ENCODE data around the gene COX7A2. TPM values are rescaled to one million over a fixed set of nuclear protein-coding genes. Genes with fewer than 3 reads are reported as not detected.
A peak's percentile ranks its signal among the peaks of the same experiment; 100 is the strongest.

Gene COX7A2
- total and polyA plus RNA-seq, 10 of the 15 experiments (the other 5 are each of a cell fraction or from before 2014, with no cell fraction given) = 199 to 1,834 (median 576) TPM

DNA sequence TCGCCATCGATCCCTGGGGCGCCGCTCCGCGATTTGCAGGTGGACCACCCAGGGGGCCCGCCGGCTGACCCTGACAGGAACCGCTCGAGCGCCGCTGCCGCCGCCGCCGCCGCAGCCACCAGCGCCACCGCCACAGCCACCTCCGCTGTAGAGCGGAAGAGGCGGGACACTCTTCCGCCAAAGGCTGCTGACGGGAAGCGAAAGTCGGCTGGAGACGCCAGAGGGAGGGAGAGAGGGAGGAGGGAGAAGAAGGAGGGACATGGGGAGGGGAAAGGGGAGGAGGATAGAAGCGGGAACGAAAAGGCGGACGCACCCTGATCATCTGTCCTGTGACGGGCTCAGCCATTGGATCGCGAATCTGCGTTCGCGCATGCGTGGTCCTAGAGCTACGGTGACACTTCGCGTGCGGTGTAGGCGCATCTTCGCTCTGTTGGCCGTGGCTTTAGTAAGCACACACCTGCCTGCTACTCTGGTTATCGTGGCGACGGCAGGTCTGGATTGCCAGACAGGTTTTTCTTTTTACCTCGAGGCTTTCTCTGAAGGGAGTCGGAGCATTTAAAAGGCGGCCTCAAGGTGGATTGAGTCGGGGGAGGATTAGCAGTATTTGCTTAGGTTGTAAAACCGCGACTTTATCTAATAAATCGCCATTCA, 41.2 kb upstream of the COX7A2 start, which contains the start of gene TMEM30A (continued):
- TF ChIP-seq, protein P1, sequence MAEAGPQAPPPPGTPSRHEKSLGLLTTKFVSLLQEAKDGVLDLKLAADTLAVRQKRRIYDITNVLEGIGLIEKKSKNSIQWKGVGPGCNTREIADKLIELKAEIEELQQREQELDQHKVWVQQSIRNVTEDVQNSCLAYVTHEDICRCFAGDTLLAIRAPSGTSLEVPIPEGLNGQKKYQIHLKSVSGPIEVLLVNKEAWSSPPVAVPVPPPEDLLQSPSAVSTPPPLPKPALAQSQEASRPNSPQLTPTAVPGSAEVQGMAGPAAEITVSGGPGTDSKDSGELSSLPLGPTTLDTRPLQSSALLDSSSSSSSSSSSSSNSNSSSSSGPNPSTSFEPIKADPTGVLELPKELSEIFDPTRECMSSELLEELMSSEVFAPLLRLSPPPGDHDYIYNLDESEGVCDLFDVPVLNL (IDR thresholded peaks at IDR 0.05; ENCODE audit: low read depth, low read length) = no peak
- TF ChIP-seq CBX5 (IDR thresholded peaks at IDR 0.05; ENCODE audit: low read depth) (0 out of 2 replicates have a peak, but pooled peaks have one; percentile 24), POLR2A (IDR thresholded peaks at IDR 0.05; ENCODE audit: low read depth, low read length) (peak; percentile 96), NR2C1 (IDR thresholded peaks at IDR 0.05) (no peak), ZSCAN29 (IDR thresholded peaks at IDR 0.05) (no peak; the same call in 1 of the 2 replicates), LARP7 (IDR thresholded peaks at IDR 0.05) (peak; percentile 98), FOXM1 (IDR thresholded peaks at IDR 0.05; ENCODE audit: low read depth, low read length) (peak; percentile 28; the same call in 1 of the 2 replicates), EP300 (IDR thresholded peaks at IDR 0.05; ENCODE audit: borderline replicate concordance in 1 of 2, control insufficient read depth in 1 of 2, low read depth in 2 of 2, low read length in 2 of 2) (peak in 1 of 2 experiments; percentile 71; a peak in 1 of 4 replicates), CHD4 (IDR thresholded peaks at IDR 0.05) (no peak), MEF2A (IDR thresholded peaks at IDR 0.05; ENCODE audit: insufficient read depth, low read depth, low read length) (no peak), CEBPB (IDR thresholded peaks at IDR 0.05; ENCODE audit: borderline replicate concordance in 1 of 2, low read depth in 2 of 2, low read length in 2 of 2) (no peak), SUZ12 (IDR thresholded peaks at IDR 0.05; ENCODE audit: unreplicated experiment) (no peak), EED (IDR thresholded peaks at IDR 0.05; ENCODE audit: low read depth) (peak; percentile 100), RFX5 (IDR thresholded peaks at IDR 0.05; ENCODE audit: low read depth, low read length) (no peak), RAD51 (IDR thresholded peaks at IDR 0.05) (peak; percentile 89), PML (IDR thresholded peaks at IDR 0.05; ENCODE audit: low read length) (peak; percentile 97), CREB1 (IDR thresholded peaks at IDR 0.05; ENCODE audit: low read depth) (peak; percentile 54; the same call in 1 of the 2 replicates), FOXK2 (IDR thresholded peaks at IDR 0.05) (no peak), RELA (IDR thresholded peaks at IDR 0.05; ENCODE audit: borderline replicate concordance, partially characterized antibody) (no peak), HDAC6 (IDR thresholded peaks at IDR 0.05; ENCODE audit: unreplicated experiment) (no peak), SMARCA5 (IDR thresholded peaks at IDR 0.05) (no peak; the same call in none of the 2 replicates)
- TF ChIP-seq, protein P2, sequence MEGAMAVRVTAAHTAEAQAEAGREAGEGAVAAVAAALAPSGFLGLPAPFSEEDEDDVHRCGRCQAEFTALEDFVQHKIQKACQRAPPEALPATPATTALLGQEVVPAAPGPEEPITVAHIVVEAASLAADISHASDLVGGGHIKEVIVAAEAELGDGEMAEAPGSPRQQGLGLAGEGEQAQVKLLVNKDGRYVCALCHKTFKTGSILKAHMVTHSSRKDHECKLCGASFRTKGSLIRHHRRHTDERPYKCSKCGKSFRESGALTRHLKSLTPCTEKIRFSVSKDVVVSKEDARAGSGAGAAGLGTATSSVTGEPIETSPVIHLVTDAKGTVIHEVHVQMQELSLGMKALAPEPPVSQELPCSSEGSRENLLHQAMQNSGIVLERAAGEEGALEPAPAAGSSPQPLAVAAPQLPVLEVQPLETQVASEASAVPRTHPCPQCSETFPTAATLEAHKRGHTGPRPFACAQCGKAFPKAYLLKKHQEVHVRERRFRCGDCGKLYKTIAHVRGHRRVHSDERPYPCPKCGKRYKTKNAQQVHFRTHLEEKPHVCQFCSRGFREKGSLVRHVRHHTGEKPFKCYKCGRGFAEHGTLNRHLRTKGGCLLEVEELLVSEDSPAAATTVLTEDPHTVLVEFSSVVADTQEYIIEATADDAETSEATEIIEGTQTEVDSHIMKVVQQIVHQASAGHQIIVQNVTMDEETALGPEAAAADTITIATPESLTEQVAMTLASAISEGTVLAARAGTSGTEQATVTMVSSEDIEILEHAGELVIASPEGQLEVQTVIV (IDR thresholded peaks at IDR 0.05; ENCODE audit: borderline replicate concordance, partially characterized antibody) = peak; percentile 51
- TF ChIP-seq, protein P3, sequence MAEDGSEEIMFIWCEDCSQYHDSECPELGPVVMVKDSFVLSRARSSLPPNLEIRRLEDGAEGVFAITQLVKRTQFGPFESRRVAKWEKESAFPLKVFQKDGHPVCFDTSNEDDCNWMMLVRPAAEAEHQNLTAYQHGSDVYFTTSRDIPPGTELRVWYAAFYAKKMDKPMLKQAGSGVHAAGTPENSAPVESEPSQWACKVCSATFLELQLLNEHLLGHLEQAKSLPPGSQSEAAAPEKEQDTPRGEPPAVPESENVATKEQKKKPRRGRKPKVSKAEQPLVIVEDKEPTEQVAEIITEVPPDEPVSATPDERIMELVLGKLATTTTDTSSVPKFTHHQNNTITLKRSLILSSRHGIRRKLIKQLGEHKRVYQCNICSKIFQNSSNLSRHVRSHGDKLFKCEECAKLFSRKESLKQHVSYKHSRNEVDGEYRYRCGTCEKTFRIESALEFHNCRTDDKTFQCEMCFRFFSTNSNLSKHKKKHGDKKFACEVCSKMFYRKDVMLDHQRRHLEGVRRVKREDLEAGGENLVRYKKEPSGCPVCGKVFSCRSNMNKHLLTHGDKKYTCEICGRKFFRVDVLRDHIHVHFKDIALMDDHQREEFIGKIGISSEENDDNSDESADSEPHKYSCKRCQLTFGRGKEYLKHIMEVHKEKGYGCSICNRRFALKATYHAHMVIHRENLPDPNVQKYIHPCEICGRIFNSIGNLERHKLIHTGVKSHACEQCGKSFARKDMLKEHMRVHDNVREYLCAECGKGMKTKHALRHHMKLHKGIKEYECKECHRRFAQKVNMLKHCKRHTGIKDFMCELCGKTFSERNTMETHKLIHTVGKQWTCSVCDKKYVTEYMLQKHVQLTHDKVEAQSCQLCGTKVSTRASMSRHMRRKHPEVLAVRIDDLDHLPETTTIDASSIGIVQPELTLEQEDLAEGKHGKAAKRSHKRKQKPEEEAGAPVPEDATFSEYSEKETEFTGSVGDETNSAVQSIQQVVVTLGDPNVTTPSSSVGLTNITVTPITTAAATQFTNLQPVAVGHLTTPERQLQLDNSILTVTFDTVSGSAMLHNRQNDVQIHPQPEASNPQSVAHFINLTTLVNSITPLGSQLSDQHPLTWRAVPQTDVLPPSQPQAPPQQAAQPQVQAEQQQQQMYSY (CRISPR knock-in tag; IDR thresholded peaks at IDR 0.05) = no peak

Data from GM12878 (cell line).